Endometrium (tissue), 2 donors: ENCODE data around the gene TMEM60.
"Not testable (repeated sequence)": the region's sequence is repeated elsewhere in the genome, so short reads cannot be mapped to it uniquely, and the experiment has no call there.

Experiments used
- FAIRE-seq: peaks from 2 replicates; lab custom pipeline; 2012; peaks lifted over from hg19 to GRCh38; lab: Jason Lieb, UNC
- donor health status: control.
- donor health status: control.

The TMEM60 gene

DNA sequence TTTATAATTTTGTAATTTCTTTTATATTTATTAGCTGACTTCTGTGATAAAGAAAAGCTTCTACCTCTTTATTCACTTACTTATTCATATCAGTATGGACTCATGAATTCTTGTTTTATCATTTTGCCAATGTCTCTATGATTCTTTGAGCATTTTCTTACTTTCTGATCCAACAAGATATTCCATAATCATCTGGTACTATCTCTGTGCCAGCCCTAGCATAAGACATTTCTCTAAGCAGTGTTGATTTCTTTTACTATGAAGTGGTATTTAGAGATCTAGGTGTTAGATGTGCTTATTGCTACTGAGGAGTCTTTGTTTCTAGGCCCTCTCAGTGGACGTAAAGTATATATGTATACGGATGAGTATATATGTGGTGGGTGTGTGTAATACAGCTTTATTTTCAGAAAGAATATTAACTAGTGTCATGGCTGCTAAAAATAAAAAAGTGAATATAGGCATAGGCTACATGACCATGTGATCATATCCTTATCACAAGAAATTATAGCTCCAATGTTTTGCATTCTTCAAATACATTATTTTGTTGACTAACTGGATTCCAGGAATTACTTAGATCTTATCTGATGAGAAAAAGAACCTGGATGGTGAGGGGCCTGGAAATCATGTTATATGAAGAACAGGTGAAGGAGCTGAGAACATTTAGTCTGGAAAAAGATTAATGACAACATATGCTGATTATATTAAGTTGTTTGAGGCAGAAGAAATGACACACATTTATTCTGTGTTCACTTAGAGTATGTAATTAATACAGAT lies 13.5 kb upstream of the TMEM60 start:
- FAIRE-seq, result no peak

DNA sequence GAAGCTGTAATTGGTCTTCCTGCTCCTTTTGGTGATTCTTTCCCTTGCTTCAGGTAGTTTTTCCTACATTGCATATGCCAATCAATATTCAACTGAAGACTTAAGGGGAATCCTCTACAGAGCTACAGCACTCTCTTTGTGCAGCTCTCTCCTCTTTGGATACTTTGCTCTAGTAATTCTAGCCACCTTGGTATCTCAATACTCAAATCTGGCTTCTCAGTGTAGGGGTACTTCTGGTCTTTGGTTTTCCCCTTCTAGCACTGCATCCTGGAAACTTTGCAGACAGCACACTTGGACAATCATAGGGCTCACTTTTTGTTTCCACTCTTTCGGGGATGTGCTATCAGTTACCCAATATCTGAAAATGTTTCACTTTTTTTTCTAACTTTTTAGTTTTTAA lies 10.3 kb upstream of the TMEM60 start:
- FAIRE-seq, result no peak

DNA sequence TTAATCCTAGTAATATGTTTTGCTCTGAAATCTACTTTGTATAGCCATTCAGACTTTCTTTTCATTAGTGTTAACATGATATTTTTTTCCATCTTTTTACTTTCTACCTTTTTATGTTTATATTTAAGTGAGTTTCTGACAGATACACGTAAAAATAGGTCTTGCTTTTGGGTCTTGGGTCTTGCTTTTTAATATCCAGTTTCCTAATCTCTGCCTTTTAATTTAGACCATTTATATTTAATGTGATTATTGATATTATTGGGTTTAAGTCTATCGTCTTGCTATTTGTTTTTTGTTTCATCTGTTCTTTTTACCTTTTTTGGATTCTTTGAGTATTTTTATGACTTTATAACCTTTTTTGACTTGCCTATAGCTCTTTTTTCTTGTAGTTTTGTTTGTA lies 8.2 kb upstream of the TMEM60 start:
- FAIRE-seq, result no peak

DNA sequence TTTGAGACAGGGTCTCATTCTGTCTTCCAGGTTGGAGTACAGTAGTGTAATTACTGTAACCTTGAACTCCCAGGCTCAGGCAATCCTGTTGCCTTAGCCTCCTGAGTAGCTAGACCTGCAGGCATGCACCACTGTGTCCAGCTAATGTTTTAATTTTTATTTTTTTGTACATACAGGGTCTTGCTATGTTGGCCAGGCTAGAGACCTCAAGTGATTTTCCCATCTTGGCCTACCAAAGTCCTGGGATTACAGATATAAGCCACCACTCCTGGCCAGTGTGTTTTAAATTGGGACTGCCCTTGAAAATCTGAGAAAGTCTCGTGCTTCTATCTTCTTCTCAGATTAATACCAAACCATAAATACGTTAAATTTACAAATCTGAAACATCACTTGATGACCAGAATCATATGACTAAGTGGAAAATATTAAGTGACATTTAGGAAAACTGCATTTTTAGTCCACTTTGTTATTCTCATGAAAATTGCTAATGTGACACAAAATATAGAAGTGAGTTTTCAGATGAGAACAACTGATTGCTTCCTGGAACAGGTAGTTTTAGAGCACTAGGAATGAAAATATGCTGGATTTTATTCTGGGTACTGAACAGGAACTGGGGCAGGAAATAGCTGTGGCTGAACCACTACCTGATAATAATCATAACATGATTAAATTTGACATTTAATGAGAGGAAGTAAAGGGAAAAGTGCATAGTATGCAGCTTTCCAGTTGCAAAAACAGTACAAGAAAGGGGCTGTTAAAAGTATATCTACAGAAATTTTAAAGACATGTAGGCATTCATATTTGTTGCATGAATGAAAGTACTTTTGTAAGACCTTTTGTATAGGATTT lies 4.5 kb upstream of the TMEM60 start:
- FAIRE-seq, result no peak

DNA sequence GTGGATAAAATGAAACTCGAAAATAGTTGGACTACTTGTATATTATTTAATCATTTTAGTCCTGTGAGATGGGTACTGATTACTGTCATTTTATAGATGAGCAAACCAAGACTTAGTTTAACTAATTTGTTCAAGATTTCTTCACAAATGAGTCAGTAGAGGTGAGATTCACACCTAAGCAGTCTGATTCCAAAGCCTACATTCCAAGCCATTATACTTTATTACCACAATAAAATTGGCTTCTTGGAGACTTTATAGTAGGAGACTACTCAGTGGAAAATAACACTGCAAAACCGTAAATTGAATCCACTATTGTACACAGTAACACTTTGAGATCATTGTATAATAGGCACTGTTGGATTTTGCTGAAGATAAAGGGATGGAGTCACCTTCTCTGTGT lies 2.5 kb upstream of the TMEM60 start:
- FAIRE-seq, result no peak

DNA sequence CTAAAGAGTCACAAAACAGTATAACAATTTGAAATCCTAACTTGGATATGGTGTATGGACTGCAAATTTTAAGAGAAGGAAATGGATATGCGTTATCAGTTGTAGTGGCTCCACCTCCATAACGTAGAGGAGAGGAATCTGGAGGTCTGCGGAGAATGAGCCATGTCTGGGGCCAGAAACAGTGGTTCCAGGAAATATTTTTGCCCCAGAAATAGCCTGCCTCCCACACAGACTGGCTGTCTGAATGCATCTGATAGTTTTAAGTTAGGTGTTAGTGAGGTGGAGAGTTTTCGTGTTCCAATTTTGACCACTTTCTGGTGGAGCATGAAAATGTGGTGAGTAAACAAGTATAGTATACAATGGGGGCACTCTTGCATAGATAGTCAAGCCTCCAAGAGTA lies 1.9 kb upstream of the TMEM60 start:
- no peak for FAIRE-seq

DNA sequence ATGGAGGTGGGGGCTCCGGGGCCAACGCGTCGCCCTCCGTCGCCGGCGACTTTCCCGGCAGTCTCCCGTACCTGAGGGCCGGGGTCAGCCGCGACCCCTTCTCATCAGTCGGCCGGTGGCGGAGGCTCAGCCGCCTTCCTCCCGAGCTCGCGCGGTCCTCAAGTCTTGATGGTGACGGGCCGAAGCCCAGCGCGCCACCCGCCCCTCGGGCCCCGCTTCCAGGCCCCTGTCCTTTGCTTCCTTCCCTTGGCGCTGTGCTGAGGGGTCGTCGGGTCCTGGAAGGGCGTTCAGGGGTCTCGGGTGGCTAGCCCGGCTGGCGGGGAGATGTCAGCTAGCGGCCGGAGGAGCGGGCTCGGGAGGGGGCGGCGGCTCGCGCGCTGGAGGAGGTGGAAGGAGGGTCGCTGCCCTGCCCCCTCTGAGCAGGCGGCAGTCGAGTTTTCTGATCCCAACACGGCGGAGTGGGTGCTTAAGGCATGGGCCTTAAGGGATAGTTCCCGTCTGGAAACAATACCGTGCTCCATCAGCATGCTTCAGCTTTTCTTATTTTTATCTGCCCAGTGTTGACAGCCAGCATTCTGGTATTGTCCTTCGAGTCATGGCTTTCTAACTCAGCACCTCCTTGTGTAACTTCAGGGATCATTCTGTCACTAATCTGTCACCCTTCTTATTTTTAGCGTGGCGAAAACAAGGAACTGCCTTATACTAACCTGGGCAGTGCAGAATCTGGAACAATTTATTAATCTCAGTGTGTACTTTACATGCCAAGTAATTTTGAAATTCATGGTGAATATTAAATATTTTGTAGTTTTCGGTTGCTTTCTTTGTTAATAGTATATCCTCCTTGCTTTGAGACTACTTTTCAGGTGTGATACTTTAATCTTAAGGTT lies 1.1 kb upstream of the TMEM60 start:
- FAIRE-seq, result no peak

DNA sequence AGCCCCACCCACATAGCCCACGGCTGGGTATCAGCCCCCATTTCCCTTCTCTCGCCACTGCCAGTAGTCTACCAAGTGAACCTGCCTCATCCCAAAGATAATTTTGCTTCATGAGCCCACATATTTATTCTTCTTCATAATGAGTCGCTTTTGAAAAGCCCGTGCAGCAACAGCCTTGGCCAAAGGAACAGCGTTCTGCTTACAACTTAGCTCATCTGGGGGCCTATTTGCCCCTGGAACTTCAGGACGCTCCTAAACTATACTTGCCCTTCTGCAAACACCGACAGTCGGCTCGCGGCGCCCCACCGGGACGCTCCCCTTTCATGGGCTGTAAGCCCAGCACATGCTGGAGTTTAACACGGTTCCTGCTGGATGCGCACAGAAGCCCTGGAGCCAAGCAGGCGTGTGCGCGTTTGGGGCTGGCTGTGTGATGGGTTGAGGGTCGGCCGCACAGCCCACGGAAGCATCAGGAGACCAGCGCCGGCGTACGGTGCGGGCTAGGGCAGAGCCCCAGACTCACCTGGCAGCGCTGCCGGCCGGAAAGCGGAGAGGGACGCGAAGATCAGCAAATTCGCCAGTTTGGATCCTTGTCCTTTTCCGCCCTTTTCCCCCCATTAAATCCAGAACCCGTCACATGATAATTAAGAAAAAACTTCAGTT lies 370 bp downstream of the TMEM60 start:
- no peak for FAIRE-seq

DNA sequence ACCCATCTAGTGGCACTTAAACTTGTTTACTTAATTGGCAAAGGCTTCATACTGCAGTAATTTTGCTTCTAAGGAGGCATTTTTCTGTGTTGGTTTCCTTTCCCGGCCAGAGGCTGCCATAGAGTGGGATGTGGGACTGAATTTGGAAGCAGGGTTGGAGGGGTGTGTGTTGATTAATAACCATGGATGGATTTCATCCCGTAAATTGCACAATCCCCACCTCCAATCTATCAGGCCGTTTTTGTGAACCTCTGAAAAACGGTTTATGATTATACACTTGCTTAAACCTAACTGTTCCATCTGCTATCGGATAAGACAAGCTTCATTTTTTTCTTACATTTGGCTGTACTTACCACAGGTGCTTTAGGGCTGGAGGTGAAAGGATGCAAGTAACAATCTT lies 1.3 kb downstream of the TMEM60 start:
- no peak for FAIRE-seq

DNA sequence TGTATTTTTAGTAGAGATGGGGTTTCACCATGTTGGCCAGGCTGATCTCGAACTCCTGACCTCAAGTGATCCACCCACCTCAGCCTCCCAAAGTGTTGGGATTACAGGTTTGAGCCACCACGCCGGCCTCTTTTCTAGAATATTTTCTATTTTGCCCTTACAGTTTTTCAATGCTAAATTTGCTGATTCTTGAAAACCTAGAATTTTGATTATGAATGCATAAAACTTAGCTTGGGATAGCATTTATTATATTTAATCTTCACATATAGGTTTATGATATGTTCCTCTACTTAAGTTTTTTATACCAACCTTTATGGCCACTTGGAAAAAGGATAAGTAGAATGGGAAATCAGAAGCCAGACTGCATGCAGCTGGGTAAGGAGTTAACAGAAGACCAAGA lies 2.1 kb downstream of the TMEM60 start:
- FAIRE-seq, result no peak

DNA sequence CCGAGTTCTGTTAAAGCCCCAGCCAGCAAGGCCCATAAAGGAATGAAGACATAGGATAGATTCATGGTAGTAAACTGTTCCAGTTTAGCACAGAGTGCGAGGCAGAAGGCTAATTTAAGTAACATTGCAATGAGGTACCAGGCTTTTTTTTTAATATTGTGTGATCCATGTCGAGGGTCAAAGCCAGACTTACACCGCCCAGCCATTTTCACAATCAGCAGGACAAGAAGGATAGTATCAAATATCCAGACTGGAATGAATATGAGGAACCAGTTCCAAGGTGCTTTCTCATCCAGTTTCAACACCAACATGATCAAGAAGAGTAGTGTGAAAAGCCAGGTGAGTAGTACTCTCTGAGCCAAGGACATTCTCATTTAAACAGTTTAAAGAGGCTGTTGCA lies 4.2 kb downstream of the TMEM60 start:
- no peak for FAIRE-seq

DNA sequence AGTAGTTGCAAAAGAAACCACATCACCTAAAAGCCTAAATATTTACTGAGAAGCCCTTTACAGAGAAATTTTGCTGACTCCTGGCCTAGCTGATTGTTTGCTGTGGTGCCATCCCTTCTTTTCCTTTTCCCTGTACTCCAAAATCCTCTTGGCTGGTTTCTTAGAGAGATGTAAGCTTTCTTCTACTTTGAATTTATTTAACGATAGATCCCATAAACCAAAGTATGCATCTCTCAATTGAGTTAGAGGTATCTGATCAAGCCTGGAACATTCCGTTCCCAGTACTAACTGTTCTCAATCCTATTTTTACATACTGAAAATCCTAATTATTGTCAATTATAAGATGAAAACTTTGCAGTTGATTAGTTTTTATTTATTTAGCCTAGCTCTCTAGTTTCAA lies 6.3 kb downstream of the TMEM60 start:
- no peak for FAIRE-seq

DNA sequence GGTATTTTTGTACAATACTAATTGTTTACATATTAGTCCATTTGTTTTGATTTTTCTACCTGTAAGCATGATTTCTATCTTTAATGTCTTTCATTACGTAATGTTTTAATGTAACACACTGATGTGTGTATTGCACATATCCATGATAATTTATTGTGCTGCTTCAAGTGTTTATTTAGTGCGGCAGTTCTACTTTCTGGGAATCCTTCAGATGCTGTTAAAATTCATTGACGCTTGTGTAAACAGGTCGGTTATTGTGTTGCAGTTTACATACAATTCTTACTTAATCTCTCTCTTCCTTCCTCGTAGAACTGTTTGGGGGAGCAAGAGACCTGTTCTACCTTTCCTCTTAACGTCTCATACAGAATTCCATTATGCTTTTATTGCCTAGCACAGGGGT lies 6.9 kb downstream of the TMEM60 start:
- no peak for FAIRE-seq

DNA sequence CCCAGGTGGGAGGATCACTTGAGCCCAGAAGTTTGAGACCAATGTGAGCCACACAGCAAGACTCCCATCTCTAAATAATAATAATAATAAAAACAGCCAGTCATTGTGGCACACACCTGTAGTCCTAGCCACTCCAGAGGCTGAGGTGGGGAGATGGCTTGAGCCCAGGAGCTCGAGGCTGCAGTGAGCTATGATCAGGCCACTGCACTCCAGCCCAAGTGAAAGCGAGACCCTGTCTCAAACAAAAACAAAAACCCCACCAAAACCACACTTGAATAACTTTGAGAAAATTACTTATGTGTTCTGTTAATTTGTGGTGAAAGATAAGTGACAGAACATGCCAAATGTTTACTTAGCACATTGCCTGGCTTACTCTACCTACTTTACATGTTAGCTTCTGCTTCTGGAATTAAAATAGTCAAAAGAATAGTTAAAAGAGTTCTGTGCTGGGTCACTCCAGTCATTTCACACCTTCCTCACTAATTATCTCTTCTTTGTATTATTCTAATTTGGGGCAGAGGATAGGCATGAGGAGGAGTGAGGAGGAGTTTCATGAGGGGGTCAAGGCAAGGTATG lies 9.8 kb downstream of the TMEM60 start:
- FAIRE-seq, result no peak

DNA sequence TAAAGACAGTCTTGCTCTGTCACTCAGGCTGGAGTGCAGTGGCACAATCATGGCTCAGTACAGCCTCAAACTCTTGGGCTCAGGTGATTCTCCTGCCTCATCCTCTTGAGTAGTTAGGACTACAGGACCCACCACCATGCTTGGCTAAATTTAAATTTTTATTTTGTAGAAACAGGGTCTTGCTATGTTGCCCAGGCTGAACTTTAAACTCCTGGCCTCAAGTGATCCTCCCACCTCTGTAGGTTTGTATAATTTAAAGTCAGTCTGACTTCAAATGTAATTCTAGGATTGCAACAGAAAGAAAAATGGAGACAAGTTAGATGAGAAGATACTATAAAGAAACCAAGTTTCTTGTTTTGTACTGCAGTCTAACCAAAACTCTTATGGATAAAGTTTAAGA lies 11.5 kb downstream of the TMEM60 start:
- FAIRE-seq, result no peak

DNA sequence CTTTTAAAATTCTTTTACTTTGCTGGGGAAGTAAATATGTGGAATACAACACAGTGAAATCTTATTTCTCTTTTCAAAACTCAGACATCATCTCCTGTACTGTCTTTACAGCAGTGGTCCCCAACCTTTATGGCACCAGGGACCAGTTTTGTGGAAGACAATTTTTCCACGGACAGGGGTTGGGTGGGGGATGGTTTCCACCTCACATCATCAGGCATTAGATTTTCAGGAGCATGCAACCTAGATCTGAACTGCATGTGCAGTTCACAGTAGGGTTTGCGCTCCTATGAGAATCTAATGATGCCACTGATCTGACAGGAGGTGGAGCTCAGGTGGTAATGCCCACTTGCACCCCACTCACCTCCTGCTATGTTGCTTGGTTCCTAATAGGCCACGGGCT lies 12.2 kb downstream of the TMEM60 start:
- FAIRE-seq, result no peak

DNA sequence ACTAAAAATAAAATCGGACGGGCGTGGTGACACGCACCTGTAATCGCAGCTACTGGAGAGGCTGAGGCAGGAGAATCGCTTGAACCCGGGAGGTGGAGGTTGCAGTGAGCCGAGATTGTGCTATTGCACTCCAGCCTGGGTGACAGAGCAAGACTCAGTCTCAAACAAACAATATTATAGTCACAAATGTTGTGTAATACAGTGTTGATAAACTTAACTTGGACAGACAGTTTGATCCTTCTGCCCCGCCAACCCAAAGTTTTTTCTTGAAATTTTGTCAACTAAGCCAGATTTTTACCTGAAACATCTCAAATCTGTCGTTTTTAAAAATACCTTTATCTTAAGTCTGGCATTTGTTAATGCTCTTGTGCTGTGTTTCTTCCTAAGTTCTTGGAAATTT lies 13.8 kb downstream of the TMEM60 start:
- FAIRE-seq, result not testable (repeated sequence)

DNA sequence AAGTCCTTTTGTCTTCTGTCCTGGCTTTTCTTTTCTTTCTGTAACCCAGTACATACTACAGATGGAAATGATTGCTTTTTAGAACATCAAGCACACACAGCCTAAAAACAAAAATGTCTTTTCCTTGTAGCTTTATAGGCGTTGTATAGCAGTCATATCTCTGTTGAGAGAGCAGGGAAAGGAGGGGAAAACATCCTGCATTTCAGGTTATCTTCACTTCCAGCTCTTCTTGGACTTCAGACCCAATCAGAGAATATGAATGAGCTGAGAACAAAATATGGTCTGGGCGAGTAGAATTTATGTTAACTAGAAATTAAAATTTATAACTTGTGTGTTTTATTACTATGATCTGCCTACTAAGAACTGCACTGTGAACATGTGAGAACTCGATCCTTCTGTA lies 14.7 kb downstream of the TMEM60 start:
- no peak for FAIRE-seq

DNA sequence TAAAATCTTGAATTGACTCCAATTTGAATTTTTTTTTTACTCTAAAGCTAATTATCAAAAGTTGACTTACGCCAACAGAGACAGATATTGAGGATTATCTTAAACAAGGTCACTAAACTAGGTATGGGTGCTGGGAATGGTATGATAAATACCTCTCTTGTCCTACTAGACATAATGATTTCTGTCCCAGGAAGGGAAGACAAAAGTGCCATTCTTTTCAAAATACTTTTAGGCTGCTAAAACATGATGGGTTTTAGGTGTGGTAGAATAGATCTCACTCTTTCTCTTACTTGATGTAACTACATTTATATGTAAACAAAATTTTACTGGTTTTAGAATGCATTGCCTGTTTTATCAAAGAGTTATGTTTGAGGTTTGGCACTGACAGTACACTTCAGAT lies 15.1 kb downstream of the TMEM60 start:
- FAIRE-seq, result no peak

DNA sequence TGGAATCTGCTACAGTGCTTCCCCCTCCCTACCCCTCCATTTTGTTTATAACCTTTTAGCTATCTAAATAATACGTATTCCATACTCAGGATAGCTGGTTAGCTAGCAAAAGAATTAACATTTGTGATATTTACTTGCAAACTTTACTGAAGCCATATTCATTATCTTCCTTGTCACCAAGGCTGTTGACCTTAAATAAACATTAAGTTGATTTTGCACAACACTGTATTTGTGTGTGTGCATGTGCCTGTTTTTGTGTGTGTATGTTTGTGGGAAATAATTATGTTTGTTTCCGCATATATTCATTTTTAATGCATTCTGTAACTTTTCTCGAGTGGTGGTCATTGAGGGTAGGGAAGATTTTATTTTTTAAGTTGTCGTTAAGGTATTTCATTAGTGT lies 15.9 kb downstream of the TMEM60 start:
- no peak for FAIRE-seq

DNA sequence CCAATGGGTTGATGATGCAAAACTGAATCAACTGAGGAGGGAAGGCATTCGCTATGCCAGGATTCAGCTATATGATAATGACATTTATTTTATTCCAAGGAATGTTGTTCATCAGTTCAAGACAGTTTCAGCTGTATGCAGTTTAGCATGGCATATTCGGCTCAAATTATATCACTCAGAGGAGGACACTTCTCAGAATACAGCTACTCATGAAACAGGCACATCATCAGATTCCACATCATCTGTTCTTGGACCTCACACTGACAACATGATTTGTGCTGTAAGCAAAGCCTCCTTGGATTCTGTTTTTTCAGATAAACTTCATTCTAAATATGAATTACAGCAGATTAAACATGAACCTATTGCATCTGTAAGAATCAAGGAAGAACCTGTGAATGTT lies 19.7 kb downstream of the TMEM60 start:
- FAIRE-seq, result no peak

DNA sequence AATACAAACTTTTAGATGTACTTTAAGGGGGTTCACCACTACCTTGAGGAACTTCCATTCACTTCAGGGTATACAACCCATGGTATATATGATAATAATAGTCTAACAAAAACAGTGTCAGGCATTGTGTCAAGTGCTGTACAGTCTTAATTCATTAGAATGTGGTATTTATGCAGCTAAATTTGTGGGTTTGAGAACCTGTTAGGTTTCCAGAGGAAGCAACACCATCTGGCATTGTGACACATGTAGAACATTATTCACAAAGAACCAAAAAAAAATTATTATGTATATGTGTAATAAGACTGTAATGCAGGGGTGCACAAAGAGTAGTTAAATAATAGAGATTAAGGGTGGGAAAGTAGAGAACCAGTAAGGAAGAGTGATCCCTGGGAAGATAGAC lies 26.3 kb downstream of the TMEM60 start:
- FAIRE-seq, result no peak
